H1 (cell line): Measurements from ENCODE around the gene NEUROD6. TPM values are rescaled to one million over a fixed set of nuclear protein-coding genes. Genes with fewer than 3 reads are reported as not detected.

Experiments
- KDM1A ChIP-seq: fragments of 200-600, 300-600 bp; sonication (generic); IDR thresholded peaks from 2 replicates; pipeline ENCODE4 v1.7.1; 2016; ENCODE audit warnings: mild to moderate bottlenecking, low read length, borderline replicate concordance
- POU5F1 ChIP-seq: IDR thresholded peaks from 2 replicates; pipeline ENCODE4 v1.6.1; 2011; ENCODE audit warnings: low read depth, mild to moderate bottlenecking, low read length, moderate library complexity
- RNF2 ChIP-seq: fragments of 200-900, 300-1000 bp; sonication (generic); IDR thresholded peaks from 2 replicates; pipeline ENCODE4 v1.7.1; 2016; ENCODE audit warnings: borderline replicate concordance, low read depth, mild to moderate bottlenecking, antibody characterized with exemption, low read length; ENCODE audit not compliant: poor library complexity, severe bottlenecking; ENCODE audit errors: missing control alignments
- SRF ChIP-seq: IDR thresholded peaks from 2 replicates; pipeline ENCODE4 v1.6.1; 2011; ENCODE audit warnings: mild to moderate bottlenecking, low read depth, low read length, moderate library complexity
- TBP ChIP-seq: IDR thresholded peaks from 2 replicates; pipeline ENCODE4 v1.6.1; 2011; ENCODE audit warnings: low read depth, low read length, improper control_type of control experiment
- polyA plus RNA-seq, 7 experiments: library from polyadenylated mRNA; depleted of rRNA in 3 of 7; stranded (reverse) in 5 of 7; unstranded in 2 of 7; fragments of >200 nt in 5 of 7; fragments of 200-250 nt in 2 of 7; gene quantifications; 1 replicate in 5 of 7; 2 replicates in 1 of 7; 4 replicates in 1 of 7; pipeline versions ENCODE4 v1.2.1 to v1.2.3, GENCODE V29; 2011 to 2013; ENCODE audit warnings: missing spikeins in 2 of 7, mixed read lengths in 2 of 7
- total RNA-seq: library from RNA; stranded (reverse); fragmentation: NEBNext Ultra II Directional; extraction: Animal tissue kit (Norgen Biotek cat#: 25700); gene quantifications from 2 replicates; pipeline ENCODE4 v1.2.1, GENCODE V29; 2021
- TF ChIP-seq, protein P1 (sequence below), 3 experiments: IDR thresholded peaks; 1 replicate in 2 of 3; 2 replicates in 1 of 3; pipeline versions ENCODE4 v1.5.1 to v1.6.1; 2011; ENCODE audit warnings: low read length in 3 of 3, mild to moderate bottlenecking in 3 of 3, inconsistent platforms in 2 of 3, low read depth in 1 of 3, moderate library complexity in 1 of 3; ENCODE audit not compliant: insufficient read depth in 1 of 3; ENCODE audit errors: control extremely low read depth in 1 of 3

The NEUROD6 gene
- total and polyA plus RNA-seq, 2 of the 8 experiments (the other 6 are each of a cell fraction or from before 2014, with no cell fraction given): not detected

DNA sequence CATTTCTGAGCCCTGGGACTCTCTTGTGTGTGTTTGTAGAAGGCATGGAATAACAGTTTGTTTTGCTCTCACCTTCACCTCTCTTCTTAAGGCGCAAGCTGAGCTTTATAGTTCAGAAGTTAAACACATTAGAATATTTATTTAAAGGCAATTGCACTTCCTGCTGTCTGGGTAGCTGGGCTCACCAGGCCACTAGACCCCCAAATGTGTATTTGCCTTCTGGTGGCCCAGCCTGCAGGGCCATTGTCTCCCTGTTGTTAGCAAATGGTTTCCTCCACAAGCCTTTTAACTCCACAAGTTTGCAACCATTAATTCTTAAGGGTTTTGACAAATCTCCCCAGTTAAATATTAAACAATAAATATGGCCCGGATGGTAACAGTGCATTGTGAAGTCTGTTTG is 31.1 kb upstream of the NEUROD6 start (continued):
- TF ChIP-seq RNF2: no peak
- no peak for TF ChIP-seq SRF
- no peak for TF ChIP-seq TBP
- TF ChIP-seq, protein P1, sequence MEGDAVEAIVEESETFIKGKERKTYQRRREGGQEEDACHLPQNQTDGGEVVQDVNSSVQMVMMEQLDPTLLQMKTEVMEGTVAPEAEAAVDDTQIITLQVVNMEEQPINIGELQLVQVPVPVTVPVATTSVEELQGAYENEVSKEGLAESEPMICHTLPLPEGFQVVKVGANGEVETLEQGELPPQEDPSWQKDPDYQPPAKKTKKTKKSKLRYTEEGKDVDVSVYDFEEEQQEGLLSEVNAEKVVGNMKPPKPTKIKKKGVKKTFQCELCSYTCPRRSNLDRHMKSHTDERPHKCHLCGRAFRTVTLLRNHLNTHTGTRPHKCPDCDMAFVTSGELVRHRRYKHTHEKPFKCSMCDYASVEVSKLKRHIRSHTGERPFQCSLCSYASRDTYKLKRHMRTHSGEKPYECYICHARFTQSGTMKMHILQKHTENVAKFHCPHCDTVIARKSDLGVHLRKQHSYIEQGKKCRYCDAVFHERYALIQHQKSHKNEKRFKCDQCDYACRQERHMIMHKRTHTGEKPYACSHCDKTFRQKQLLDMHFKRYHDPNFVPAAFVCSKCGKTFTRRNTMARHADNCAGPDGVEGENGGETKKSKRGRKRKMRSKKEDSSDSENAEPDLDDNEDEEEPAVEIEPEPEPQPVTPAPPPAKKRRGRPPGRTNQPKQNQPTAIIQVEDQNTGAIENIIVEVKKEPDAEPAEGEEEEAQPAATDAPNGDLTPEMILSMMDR (IDR thresholded peaks at IDR 0.05; ENCODE audit: control extremely low read depth in 1 of 3, insufficient read depth in 1 of 3, low read depth in 1 of 3, low read length in 3 of 3): no peak
- TF ChIP-seq POU5F1: no peak
- TF ChIP-seq KDM1A: no peak
